ENCODE results near the gene F8A3. TPM values are rescaled to one million over a fixed set of nuclear protein-coding genes. Genes with fewer than 3 reads are reported as not detected.
"Not testable (repeated sequence)": the region's sequence is repeated elsewhere in the genome, so short reads cannot be mapped to it uniquely, and the experiment has no call there.

Gene F8A3
- total RNA-seq, 1 experiment from 2014 or later: 0.54 TPM

DNA sequence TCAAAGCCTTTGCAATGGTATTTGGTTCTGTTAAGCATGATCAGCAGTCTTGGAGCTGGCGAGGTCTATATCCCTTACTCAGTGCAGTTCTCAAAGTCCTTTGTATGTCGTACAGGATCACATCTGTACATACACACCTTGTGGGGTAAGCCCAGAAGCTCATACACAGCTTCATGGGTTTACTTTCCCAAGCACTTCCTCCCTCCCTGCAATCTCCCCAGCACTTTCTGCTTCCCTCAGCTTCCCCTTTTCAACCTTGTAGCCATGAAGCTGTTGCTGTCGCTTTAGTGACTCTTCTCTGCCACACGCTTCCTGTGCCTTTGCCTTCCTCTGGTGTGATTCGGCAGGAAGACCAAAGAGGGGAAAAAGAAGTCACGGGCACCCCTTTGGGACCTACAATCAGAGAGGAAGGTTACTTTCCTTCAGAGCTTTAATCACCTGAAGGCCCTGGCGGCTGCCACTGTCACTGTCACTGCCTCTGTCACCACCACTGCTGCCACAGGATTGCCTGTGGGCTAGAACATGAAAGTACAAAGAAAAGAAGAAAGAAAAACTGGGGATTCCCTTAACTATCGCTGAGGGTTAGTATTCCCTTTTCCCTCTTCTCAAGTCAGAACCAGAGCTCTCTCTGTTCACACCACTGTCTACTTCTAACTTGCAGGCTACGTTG is 8.0 kb upstream of the F8A3 start:
- intact Hi-C loops (cut with micrococcal nuclease; ENCODE audit: unreplicated experiment): not testable (repeated sequence)

DNA sequence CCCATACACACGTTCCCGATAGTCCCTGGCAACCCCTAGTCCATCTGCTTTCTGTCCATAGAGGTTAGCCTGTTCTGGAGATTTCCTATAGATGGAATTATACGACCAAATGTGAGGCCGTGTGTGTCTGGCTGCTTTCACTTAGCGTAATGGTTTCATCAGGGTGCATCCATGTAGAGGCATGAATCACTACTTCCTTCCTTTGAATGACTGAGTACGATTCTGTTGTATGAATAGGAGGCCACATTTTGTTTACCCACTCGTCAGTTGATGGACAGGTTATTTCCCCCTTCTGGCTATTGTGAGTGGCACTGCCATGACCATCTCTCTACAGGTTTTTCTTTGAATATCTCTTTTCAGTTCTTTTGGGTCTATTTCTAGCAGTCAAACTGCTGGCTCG is 2.1 kb upstream of the F8A3 start:
- DNase-seq (ENCODE audit: low read depth, low spot score); BruUV-seq (replicated peaks); H3K9me3 ChIP-seq (ENCODE audit: control insufficient read depth, insufficient read depth, low read depth, low read length); H3K27ac ChIP-seq (ENCODE audit: low read length); H3K4me1 ChIP-seq (ENCODE audit: control insufficient read depth, insufficient read depth, low read length); intact Hi-C loops (cut with micrococcal nuclease; ENCODE audit: unreplicated experiment); H3K4me3 ChIP-seq (ENCODE audit: low read depth in 2 of 2, low read length in 2 of 2); ATAC-seq; POLR2A ChIA-PET; H3K27me3 ChIP-seq (ENCODE audit: control insufficient read depth, insufficient read depth, low read length); H3K36me3 ChIP-seq (ENCODE audit: control insufficient read depth, insufficient read depth, low read length); in situ Hi-C loops (cut with HindIII; ENCODE audit: low pct_unique_long_range_greater_than_20kb, low sequenced_read_pairs); CTCF ChIA-PET: not testable (repeated sequence)

More for the DNA sequence above, 8.0 kb upstream of the F8A3 start:
- H3K9me3 ChIP-seq (ENCODE audit: control insufficient read depth, insufficient read depth, low read depth, low read length); H3K27me3 ChIP-seq (ENCODE audit: control insufficient read depth, insufficient read depth, low read length); POLR2A ChIA-PET; H3K4me1 ChIP-seq (ENCODE audit: control insufficient read depth, insufficient read depth, low read length); H3K36me3 ChIP-seq (ENCODE audit: control insufficient read depth, insufficient read depth, low read length); BruUV-seq (replicated peaks); ATAC-seq; DNase-seq (ENCODE audit: low read depth, low spot score); in situ Hi-C loops (cut with HindIII; ENCODE audit: low pct_unique_long_range_greater_than_20kb, low sequenced_read_pairs); H3K4me3 ChIP-seq (ENCODE audit: low read depth in 2 of 2, low read length in 2 of 2); CTCF ChIA-PET; H3K27ac ChIP-seq (ENCODE audit: low read length): not testable (repeated sequence)

DNA sequence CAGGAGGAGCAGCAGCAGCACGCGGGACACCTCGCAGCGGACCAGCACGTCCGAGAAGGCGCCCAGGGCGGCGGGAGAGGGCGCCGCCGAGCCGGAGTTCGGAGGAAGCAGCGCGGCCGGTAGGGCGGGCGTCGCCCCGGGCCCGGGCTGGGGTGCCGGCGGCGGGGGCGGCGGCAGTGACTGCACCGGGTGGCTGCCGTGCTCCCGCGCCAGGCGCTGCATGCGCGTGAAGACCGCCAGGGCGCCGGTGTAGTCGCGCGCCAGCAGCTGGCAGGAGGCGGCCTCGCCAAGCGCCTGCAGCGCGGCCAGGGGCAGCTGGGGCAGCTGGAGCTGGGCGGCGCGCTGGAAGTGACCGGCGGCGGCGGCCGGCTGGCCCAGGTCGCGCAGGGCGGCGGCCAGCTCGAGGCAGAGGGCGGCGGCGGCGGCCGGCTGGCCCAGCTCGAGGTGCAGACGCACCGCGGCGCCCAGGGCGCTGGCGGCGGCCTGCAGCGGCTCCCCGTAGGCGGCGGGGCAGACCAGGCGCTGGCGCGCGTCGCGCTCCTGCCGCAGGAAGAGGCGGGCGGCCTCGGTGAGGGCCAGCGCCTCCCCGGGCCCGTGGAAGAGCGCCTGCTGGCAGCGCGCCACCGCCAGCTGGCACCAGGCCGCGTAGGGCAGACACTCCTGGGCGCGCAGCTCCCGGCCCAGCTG is 516 bp downstream of the F8A3 start:
- BruUV-seq (replicated peaks); H3K27me3 ChIP-seq (ENCODE audit: control insufficient read depth, insufficient read depth, low read length); H3K9me3 ChIP-seq (ENCODE audit: control insufficient read depth, insufficient read depth, low read depth, low read length); in situ Hi-C loops (cut with HindIII; ENCODE audit: low pct_unique_long_range_greater_than_20kb, low sequenced_read_pairs); H3K36me3 ChIP-seq (ENCODE audit: control insufficient read depth, insufficient read depth, low read length); DNase-seq (ENCODE audit: low read depth, low spot score); H3K4me1 ChIP-seq (ENCODE audit: control insufficient read depth, insufficient read depth, low read length); intact Hi-C loops (cut with micrococcal nuclease; ENCODE audit: unreplicated experiment); H3K4me3 ChIP-seq (ENCODE audit: low read depth in 2 of 2, low read length in 2 of 2); CTCF ChIA-PET; H3K27ac ChIP-seq (ENCODE audit: low read length); POLR2A ChIA-PET: not testable (repeated sequence)
- ATAC-seq: peak; percentile 92

GRCh38 chrX:155441097-155441496 is 17.3 kb downstream of the F8A3 start:
- in situ Hi-C loops (cut with HindIII; ENCODE audit: low pct_unique_long_range_greater_than_20kb, low sequenced_read_pairs): no loop called here
- ATAC-seq: no peak
- BruUV-seq (replicated peaks): no TSS peak
- H3K36me3 ChIP-seq (ENCODE audit: control insufficient read depth, insufficient read depth, low read length): no peaks in the 10 kb centered on the region
- CTCF ChIA-PET: no interaction called here
- no peaks in the 10 kb centered on the region for H3K4me1 ChIP-seq (ENCODE audit: control insufficient read depth, insufficient read depth, low read length)
- TF ChIP-seq SIN3A (IDR thresholded peaks at IDR 0.05; ENCODE audit: borderline replicate concordance, insufficient read depth, low read depth, low read length) (no peak), POLR2AphosphoS5 (IDR thresholded peaks at IDR 0.05; ENCODE audit: low read depth, low read length) (no peak), CTCF (IDR thresholded peaks at IDR 0.05) (no peak), TCF7L2 (IDR thresholded peaks at IDR 0.05; ENCODE audit: low read depth, low read length) (no peak)
- TF ChIP-seq, protein P1, sequence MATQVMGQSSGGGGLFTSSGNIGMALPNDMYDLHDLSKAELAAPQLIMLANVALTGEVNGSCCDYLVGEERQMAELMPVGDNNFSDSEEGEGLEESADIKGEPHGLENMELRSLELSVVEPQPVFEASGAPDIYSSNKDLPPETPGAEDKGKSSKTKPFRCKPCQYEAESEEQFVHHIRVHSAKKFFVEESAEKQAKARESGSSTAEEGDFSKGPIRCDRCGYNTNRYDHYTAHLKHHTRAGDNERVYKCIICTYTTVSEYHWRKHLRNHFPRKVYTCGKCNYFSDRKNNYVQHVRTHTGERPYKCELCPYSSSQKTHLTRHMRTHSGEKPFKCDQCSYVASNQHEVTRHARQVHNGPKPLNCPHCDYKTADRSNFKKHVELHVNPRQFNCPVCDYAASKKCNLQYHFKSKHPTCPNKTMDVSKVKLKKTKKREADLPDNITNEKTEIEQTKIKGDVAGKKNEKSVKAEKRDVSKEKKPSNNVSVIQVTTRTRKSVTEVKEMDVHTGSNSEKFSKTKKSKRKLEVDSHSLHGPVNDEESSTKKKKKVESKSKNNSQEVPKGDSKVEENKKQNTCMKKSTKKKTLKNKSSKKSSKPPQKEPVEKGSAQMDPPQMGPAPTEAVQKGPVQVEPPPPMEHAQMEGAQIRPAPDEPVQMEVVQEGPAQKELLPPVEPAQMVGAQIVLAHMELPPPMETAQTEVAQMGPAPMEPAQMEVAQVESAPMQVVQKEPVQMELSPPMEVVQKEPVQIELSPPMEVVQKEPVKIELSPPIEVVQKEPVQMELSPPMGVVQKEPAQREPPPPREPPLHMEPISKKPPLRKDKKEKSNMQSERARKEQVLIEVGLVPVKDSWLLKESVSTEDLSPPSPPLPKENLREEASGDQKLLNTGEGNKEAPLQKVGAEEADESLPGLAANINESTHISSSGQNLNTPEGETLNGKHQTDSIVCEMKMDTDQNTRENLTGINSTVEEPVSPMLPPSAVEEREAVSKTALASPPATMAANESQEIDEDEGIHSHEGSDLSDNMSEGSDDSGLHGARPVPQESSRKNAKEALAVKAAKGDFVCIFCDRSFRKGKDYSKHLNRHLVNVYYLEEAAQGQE (IDR thresholded peaks at IDR 0.05; ENCODE audit: insufficient read depth in 1 of 2, low read depth in 2 of 2, low read length in 1 of 2): no peak
- no peak overlapping the region for H3K27ac ChIP-seq (ENCODE audit: low read length)
- intact Hi-C loops (cut with micrococcal nuclease; ENCODE audit: unreplicated experiment): no loop called here
- no peak overlapping the region for H3K4me3 ChIP-seq (ENCODE audit: low read depth in 2 of 2, low read length in 2 of 2)
- H3K9me3 ChIP-seq (ENCODE audit: control insufficient read depth, insufficient read depth, low read depth, low read length): peaks cover 5% of the 10 kb centered on the region; the same call in 1 of the 2 replicates
- DNase-seq (ENCODE audit: low read depth, low spot score): no peak
- POLR2A ChIA-PET: no interaction called here
- H3K27me3 ChIP-seq (ENCODE audit: control insufficient read depth, insufficient read depth, low read length): no peaks in the 10 kb centered on the region

Measured in Panc1 (cell line).